ENCODE data around the gene EZR. TPM values are rescaled to one million over a fixed set of nuclear protein-coding genes. Genes with fewer than 3 reads are reported as not detected.
A peak's percentile ranks its signal among the peaks of the same experiment; 100 is the strongest.

EZR gene
- total and polyA plus RNA-seq, 2 of the 13 experiments (the other 11 are each of a cell fraction or from before 2014, with no cell fraction given), result 34.7 to 60.3 TPM

DNA sequence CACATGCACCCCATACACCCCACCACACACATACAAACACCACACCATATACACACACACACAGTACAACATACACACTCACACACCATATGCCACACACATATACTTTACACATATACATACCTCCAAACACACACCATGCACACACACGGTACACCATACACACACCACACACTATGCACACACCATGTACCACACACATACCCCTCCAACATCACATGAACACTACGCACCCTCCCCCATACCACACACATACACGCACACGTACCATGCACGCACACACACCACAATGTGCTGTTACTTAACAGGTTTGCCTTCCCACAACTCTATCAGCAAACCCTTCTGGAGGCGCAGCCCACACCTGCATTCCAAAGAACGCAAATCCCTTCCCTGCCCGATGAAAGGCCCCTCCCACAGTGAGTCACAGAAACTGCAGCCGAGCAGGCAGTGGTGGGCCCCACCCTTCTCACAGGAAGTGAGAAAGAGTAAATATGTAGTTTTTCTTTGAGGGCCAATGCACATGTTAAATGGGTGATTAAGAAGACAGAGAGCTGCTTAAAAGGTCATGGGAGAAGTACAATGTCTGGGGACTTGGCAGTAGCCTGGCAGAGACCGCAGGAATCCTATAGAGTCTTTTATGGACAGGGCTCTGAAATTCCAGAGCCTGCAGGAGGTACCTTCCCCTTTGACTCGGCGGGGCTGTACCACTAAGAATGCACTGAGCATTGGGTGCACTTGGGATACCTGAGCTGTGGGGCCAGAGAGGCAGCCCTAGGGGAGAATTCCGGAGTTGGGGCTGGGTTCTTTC is 34.1 kb upstream of the EZR start (continued):
- TF ChIP-seq GABPB1 (CRISPR knock-in tag; IDR thresholded peaks at IDR 0.05) (peak; percentile 62), SKI (IDR thresholded peaks at IDR 0.05; ENCODE audit: partially characterized antibody) (no peak), ZNF644 (CRISPR knock-in tag; IDR thresholded peaks at IDR 0.05; ENCODE audit: low read depth) (peak; percentile 62; the same call in 1 of the 2 replicates), SIN3A (IDR thresholded peaks at IDR 0.05; ENCODE audit: borderline replicate concordance, low read depth, low read length) (no peak), TP53 (CRISPR knock-in tag; conservative IDR thresholded peaks at IDR 0.05) (no peak), ADNP (CRISPR knock-in tag; IDR thresholded peaks at IDR 0.05) (no peak)
- TF ChIP-seq, protein P1, sequence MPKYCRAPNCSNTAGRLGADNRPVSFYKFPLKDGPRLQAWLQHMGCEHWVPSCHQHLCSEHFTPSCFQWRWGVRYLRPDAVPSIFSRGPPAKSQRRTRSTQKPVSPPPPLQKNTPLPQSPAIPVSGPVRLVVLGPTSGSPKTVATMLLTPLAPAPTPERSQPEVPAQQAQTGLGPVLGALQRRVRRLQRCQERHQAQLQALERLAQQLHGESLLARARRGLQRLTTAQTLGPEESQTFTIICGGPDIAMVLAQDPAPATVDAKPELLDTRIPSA (CRISPR knock-in tag; IDR thresholded peaks at IDR 0.05; ENCODE audit: borderline replicate concordance), result no peak
- TF ChIP-seq, protein P2, sequence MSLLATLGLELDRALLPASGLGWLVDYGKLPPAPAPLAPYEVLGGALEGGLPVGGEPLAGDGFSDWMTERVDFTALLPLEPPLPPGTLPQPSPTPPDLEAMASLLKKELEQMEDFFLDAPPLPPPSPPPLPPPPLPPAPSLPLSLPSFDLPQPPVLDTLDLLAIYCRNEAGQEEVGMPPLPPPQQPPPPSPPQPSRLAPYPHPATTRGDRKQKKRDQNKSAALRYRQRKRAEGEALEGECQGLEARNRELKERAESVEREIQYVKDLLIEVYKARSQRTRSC (CRISPR knock-in tag; IDR thresholded peaks at IDR 0.05; ENCODE audit: low read depth), result no peak

DNA sequence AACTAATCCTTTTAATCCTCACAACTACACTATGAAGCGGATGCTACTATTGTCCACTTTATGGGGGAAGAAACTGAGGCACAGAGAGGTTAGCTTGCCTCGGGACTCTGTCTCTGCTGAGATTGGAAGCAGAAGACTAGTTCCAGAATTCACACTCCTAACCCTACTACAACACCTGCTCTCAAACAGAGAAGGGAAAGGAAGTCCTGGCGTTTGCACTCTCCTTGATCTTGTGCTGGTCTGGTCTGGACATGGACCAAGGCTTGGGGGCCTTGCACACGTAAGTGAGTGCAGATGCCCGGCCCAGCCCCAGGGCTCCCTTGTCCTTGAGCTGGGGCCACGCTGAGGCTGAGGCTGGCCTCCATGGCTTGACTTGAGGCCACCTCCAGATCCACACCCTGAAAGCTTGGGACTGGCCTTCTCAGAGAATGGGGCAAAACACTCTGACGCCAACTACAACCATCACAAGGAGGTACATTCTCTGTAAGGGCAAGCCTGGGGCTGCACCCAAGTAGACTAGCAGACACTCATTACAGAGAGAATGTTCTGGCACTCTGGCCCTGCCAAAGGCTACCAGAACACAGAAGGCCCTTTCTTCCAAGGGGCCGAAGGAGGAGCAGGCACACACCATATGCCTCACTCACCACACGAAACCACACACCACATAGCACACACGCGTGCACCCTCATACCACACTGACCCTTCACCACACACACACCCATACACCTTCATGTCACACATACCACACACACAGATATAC is 33.3 kb upstream of the EZR start:
- no peak overlapping the region for H3K9ac ChIP-seq (ENCODE audit: insufficient read depth, low read depth, low read length)
- 71% methylated on average over 10 of the region's 11 CpGs for WGBS (ENCODE audit: low lambda C conversion rate)
- CTCF ChIA-PET (ENCODE audit: low intra/inter-chr PET ratio, low total read pairs), result no interaction called here

More for the DNA sequence above, 33.3 kb upstream of the EZR start:
- Histone ChIP-seq H3K4me3 (replicated peaks in 1 of 3; ENCODE audit: insufficient read depth in 1 of 3, low read depth in 2 of 3, low read length in 3 of 3) (no peak overlapping the region), H3K4me1 (ENCODE audit: insufficient read depth, low read length) (peaks cover 40% of the 10 kb centered on the region), H3K9me3 (ENCODE audit: low read length) (no peaks in the 10 kb centered on the region), H4K20me1 (ENCODE audit: insufficient read depth, low read length) (no peaks in the 10 kb centered on the region), H3K4me2 (ENCODE audit: low read depth, low read length) (no peak overlapping the region), H3K27me3 (ENCODE audit: control insufficient read depth in 1 of 2, insufficient read depth in 2 of 2, low read length in 2 of 2) (peaks cover 2 to 26% of the 10 kb centered on the region in 2 experiments; a peak in 3 of 5 replicates), H3K27ac (ENCODE audit: extremely low read length, insufficient read depth, low read length) (no peak overlapping the region), H3K79me2 (ENCODE audit: insufficient read depth, low read length) (no peaks in the 10 kb centered on the region), H2AFZ (ENCODE audit: low read length) (no peak overlapping the region), H3K36me3 (replicated peaks in 1 of 2; ENCODE audit: control insufficient read depth in 1 of 2, insufficient read depth in 2 of 2, low read length in 2 of 2) (no peaks in the 10 kb centered on the region)
- in situ Hi-C loops (cut with HindIII; ENCODE audit: extremely low pct_ligation_motif_present, low pct_unique_long_range_greater_than_20kb) (no loop called here), intact Hi-C loops (cut with micrococcal nuclease; ENCODE audit: unreplicated experiment) (loop anchor here (5.0 kb wide), 2 partner anchors 35 to 1595 kb away; partner anchors contain the start of gene EZR)
- TF ChIP-seq, protein P3, sequence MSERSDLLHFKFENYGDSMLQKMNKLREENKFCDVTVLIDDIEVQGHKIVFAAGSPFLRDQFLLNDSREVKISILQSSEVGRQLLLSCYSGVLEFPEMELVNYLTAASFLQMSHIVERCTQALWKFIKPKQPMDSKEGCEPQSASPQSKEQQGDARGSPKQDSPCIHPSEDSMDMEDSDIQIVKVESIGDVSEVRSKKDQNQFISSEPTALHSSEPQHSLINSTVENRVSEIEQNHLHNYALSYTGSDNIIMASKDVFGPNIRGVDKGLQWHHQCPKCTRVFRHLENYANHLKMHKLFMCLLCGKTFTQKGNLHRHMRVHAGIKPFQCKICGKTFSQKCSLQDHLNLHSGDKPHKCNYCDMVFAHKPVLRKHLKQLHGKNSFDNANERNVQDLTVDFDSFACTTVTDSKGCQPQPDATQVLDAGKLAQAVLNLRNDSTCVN (CRISPR knock-in tag; IDR thresholded peaks at IDR 0.05; ENCODE audit: borderline replicate concordance), result 0 out of 2 replicates have a peak, but pooled peaks have one; percentile 4
- TF ChIP-seq, protein P4, sequence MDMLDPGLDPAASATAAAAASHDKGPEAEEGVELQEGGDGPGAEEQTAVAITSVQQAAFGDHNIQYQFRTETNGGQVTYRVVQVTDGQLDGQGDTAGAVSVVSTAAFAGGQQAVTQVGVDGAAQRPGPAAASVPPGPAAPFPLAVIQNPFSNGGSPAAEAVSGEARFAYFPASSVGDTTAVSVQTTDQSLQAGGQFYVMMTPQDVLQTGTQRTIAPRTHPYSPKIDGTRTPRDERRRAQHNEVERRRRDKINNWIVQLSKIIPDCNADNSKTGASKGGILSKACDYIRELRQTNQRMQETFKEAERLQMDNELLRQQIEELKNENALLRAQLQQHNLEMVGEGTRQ (IDR thresholded peaks at IDR 0.05; ENCODE audit: low read depth, low read length), result no peak
- TF ChIP-seq, protein P4 (CRISPR knock-in tag; IDR thresholded peaks at IDR 0.05; ENCODE audit: borderline replicate concordance), result no peak
- TF ChIP-seq EED (CRISPR knock-in tag; IDR thresholded peaks at IDR 0.05), result peak; percentile 18; the same call in 1 of the 2 replicates
- no peak for TF ChIP-seq RAD21 (CRISPR knock-in tag; IDR thresholded peaks at IDR 0.05)
- no peak for TF ChIP-seq NFYB (CRISPR knock-in tag; IDR thresholded peaks at IDR 0.05)
- no TSS peak for BruUV-seq (replicated peaks)
- POLR2A ChIA-PET, result no interaction called here
- FAIRE-seq (no peak), ATAC-seq (peak; percentile 3; the same call in 1 of the 3 replicates), DNase-seq (ENCODE audit: low spot score) (no peak)
